Gastrocnemius medialis (tissue), 4 donors: Measurements from ENCODE around the gene B4GALT3. TPM values are rescaled to one million over a fixed set of nuclear protein-coding genes. Genes with fewer than 3 reads are reported as not detected.
A peak's percentile ranks its signal among the peaks of the same experiment; 100 is the strongest.
"Not testable (repeated sequence)": the region's sequence is repeated elsewhere in the genome, so short reads cannot be mapped to it uniquely, and the experiment has no call there.

Source experiments
- ATAC-seq, 2 donors: fragments of 150-250 bp; one replicate each; pipeline ENCODE4 v1.9.1; 2016
- DNase-seq, 2 donors: peaks; one replicate each; pipeline ENCODE4 v3.0.0-alpha.2; 2019
- H3K27ac ChIP-seq, 4 donors: fragments of 200-600 bp; sonication (generic); 1 replicate in 1 of 4; 2 replicates in 3 of 4; pipeline ENCODE4 v1.5.1; 2016 to 2018; ENCODE audit warnings: mild to moderate bottlenecking in 2 of 4, moderate library complexity in 1 of 4
- H3K27me3 ChIP-seq, 3 donors: fragments of 200-600 bp; sonication (generic) in 2 of 3; 1 replicate in 1 of 3; 2 replicates in 2 of 3; pipeline versions ENCODE4 v1.5.1 to v1.6.0; 2016 to 2019; ENCODE audit warnings: mild to moderate bottlenecking in 1 of 3, moderate library complexity in 1 of 3
- H3K36me3 ChIP-seq, 2 donors: fragments of 200-600 bp; sonication (generic) in 1 of 2; one replicate each; pipeline ENCODE4 v1.5.1; 2017 to 2018
- H3K4me1 ChIP-seq, 2 donors: fragments of 200-600 bp; sonication (generic) in 1 of 2; one replicate each; pipeline ENCODE4 v1.5.1; 2016 to 2017; ENCODE audit warnings: mild to moderate bottlenecking in 2 of 2
- H3K4me3 ChIP-seq, 4 donors: fragments of 200-600 bp; sonication (generic) in 3 of 4; 1 replicate in 1 of 4; 2 replicates in 3 of 4; pipeline ENCODE4 v1.5.1; 2016 to 2019; ENCODE audit warnings: mild to moderate bottlenecking in 2 of 4
- H3K9me3 ChIP-seq, 3 donors: fragments of 200-600 bp; sonication (generic) in 2 of 3; 1 replicate in 1 of 3; 2 replicates in 2 of 3; pipeline ENCODE4 v1.5.1; 2016 to 2019
- POLR2A ChIP-seq, 2 donors: fragments of 450-650 bp; IDR thresholded peaks; one replicate each; pipeline ENCODE4 v1.6.1; 2017; ENCODE audit warnings: antibody characterized with exemption in 2 of 2, mild to moderate bottlenecking in 2 of 2, moderate library complexity in 2 of 2
- in situ Hi-C, 4 donors: fragments of 200-750 bp; cut with MboI; loops; one replicate each; pipeline versions ENCODE4 v1.15.0 to v1.8.0; 2017; ENCODE audit warnings: low sequenced_read_pairs in 4 of 4
- intact Hi-C: fragments of 100-400 bp; cut with DNase I; formaldehyde crosslinking; loops from one replicate; pipeline ENCODE4 v1.15.1; 2023; ENCODE audit warnings: low total_unique reads
- total RNA-seq, 4 donors: library from RNA; depleted of rRNA; stranded (reverse); fragments of >200 nt; gene quantifications; one replicate each; pipeline versions ENCODE4 v1.1.0 to v1.2.3, GENCODE V29; 2016
- TF ChIP-seq, protein P1 (sequence below), 5 experiments: fragments of 450-650 bp in 3 of 5; fragments of 200-600 bp in 2 of 5; sonication (generic) in 2 of 5; IDR thresholded peaks in 4 of 5; conservative IDR thresholded peaks in 1 of 5; 1 replicate in 4 of 5; 2 replicates in 1 of 5; pipeline ENCODE4 v1.5.1; 2016 to 2019; ENCODE audit warnings: antibody characterized with exemption in 5 of 5, mild to moderate bottlenecking in 3 of 5, moderate library complexity in 3 of 5

B4GALT3 gene
- total RNA-seq, 4 donors from 2014 or later: 35.5 to 47.7 (median 43.7) TPM

DNA sequence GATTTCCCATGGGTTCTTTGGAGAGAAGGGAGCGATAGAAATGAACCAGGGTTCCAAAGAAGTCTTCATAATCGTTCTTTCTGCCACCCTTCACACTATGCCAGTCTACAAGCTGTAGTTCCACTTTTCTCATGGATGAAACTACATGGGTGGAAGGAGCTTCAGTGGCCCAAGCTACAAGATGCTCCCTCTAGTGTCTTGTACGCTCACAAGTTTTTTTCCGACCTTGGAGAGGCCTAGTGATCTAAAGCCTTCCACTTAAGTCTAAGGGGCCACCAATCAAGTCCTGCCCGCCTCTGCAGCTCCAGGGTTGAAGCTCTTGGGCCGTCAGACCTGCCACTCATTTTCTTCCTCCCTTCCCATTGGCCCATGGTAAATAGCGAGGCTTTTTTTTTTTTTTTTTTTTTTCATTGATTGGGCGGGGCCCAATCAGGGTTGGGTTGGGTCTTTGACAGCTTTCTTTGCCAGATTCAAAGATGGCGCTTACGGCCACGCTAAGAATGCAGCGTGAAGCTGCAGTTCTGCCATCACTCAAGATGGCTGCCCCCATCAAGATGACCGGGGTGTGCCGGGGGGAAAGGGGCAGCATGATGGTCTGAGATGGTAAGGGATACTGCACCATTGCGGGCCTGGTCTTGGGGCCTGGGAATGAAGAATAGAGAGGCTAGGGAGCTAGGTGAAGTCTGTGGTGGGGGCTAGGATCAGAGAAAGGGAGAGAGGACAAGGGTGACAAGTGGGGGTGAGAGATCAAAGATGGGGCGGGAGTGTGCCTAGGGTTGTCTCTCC is 48.4 kb upstream of the B4GALT3 start, which contains the start of gene TOMM40L:
TOMM40L (plus strand) TSS at position 527 of the 786 bp plus-strand sequence. CDS start 430 bp downstream, outside the sequence.
- DNase-seq: peak; percentile 95 to 98
- H3K27ac ChIP-seq: peak within 1 kb of the TSS; percentile 76 to 92 (median 90)
- in situ Hi-C loops (loop anchor here (5.0 to 10.0 kb wide), 5 partner anchors 51 to 162 kb away; partner anchors contain the start of genes B4GALT3 (in 1 of the 4) and SDHC (in 1 of the 4)), intact Hi-C loops (loop anchor here (1.0 to 5.0 kb wide), 7 partner anchors 16 to 108 kb away; partner anchors contain the start of genes DEDD, NDUFS2, NIT1 and PFDN2)
- H3K4me1 ChIP-seq: peaks cover 14 to 21% of the 10 kb centered on the region in 2 donors
- H3K9me3 ChIP-seq: no peaks in the 10 kb centered on the region
- no peaks in the 10 kb centered on the region for H3K27me3 ChIP-seq
- H3K4me3 ChIP-seq: peak within 1 kb of the TSS; percentile 62 to 93 (median 87)
- peaks cover 0 to 28% of the 10 kb centered on the region in 2 donors for H3K36me3 ChIP-seq
- peak; percentile 96 to 98 for ATAC-seq
- peak; percentile 21 to 27 for TF ChIP-seq POLR2A (IDR thresholded peaks at IDR 0.05)
- TF ChIP-seq, protein P1, sequence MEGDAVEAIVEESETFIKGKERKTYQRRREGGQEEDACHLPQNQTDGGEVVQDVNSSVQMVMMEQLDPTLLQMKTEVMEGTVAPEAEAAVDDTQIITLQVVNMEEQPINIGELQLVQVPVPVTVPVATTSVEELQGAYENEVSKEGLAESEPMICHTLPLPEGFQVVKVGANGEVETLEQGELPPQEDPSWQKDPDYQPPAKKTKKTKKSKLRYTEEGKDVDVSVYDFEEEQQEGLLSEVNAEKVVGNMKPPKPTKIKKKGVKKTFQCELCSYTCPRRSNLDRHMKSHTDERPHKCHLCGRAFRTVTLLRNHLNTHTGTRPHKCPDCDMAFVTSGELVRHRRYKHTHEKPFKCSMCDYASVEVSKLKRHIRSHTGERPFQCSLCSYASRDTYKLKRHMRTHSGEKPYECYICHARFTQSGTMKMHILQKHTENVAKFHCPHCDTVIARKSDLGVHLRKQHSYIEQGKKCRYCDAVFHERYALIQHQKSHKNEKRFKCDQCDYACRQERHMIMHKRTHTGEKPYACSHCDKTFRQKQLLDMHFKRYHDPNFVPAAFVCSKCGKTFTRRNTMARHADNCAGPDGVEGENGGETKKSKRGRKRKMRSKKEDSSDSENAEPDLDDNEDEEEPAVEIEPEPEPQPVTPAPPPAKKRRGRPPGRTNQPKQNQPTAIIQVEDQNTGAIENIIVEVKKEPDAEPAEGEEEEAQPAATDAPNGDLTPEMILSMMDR (IDR thresholded peaks at IDR 0.05 in 4 of 5, conservative IDR thresholded peaks at IDR 0.05 in 1 of 5): peak; percentile 47 to 64 (median 53)

DNA sequence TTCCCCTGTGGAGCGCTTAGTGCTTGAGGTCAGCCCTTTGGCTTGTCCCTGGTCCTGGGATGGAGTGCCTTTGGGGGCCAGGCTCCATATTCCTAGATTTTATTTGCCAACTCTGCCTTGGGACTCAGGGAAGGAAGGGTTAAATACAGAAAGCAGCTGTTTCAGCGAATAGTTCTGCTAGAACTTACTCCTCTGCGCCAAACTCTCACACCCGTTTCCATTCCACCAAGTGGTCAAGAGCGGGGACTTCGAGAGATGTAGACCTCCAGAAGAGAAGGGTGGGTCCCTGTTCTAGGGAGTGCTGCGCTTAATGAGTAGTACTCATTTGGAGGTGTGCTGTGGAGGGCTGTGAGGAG is 47.8 kb upstream of the B4GALT3 start:
- intact Hi-C loops: loop anchor here (1.0 to 5.0 kb wide), 3 partner anchors 16 to 108 kb away; partner anchors contain the start of genes NIT1 and PFDN2
- H3K9me3 ChIP-seq: no peaks in the 10 kb centered on the region
- in situ Hi-C loops: loop anchor here (5.0 to 10.0 kb wide), 5 partner anchors 50 to 162 kb away; partner anchors contain the start of genes B4GALT3 (in 1 of the 4) and SDHC (in 1 of the 4)
- peaks cover 14 to 21% of the 10 kb centered on the region in 2 donors for H3K4me1 ChIP-seq
- peak in 1 of 2 donors; percentile 0 for ATAC-seq
- H3K27ac ChIP-seq: peak overlapping the region; percentile 68 to 92 (median 80)
- H3K4me3 ChIP-seq: peak overlapping the region in 3 of 4 donors; percentile 15 to 93 (median 24)
- no peak for DNase-seq
- TF ChIP-seq, protein P1 (IDR thresholded peaks at IDR 0.05 in 4 of 5, conservative IDR thresholded peaks at IDR 0.05 in 1 of 5): no peak
- no peak for TF ChIP-seq POLR2A (IDR thresholded peaks at IDR 0.05)
- H3K27me3 ChIP-seq: no peaks in the 10 kb centered on the region
- H3K36me3 ChIP-seq: peaks cover 0 to 22% of the 10 kb centered on the region in 2 donors

DNA sequence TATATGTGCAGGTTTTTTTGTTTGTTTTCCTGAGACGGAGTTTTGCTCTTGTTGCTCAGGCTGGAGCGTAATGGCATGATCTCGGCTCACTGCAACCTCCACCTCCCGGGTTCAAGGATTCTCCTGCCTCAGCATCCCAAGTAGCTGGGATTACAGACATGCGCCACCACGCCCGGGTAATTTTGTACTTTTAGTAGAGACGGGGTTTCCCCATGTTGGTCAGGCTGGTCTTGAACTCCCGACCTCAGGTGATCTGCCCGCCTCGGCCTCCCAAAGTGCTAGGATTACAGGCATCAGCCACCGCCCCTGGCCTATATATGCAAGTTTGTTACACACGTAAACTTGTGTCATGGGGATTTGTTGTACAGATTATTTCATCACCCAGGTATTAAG is 47.4 kb upstream of the B4GALT3 start:
- Histone ChIP-seq H3K36me3 (peaks cover 0 to 18% of the 10 kb centered on the region in 2 donors), H3K4me1 (peaks cover 14 to 21% of the 10 kb centered on the region in 2 donors), H3K27ac (peak overlapping the region in 2 of 4 donors; percentile 68 to 84)
- DNase-seq, H3K27me3 ChIP-seq, H3K4me3 ChIP-seq, H3K9me3 ChIP-seq, ATAC-seq: not testable (repeated sequence)
- intact Hi-C loops (loop anchor here (1.0 to 5.0 kb wide), 3 partner anchors 15 to 107 kb away; partner anchors contain the start of genes NIT1 and PFDN2), in situ Hi-C loops (loop anchor here (5.0 to 25.0 kb wide), 6 partner anchors 50 to 513 kb away; partner anchors contain the start of genes DUSP12 (in 2 of the 4), B4GALT3 (in 1 of the 4) and SDHC (in 1 of the 4))

DNA sequence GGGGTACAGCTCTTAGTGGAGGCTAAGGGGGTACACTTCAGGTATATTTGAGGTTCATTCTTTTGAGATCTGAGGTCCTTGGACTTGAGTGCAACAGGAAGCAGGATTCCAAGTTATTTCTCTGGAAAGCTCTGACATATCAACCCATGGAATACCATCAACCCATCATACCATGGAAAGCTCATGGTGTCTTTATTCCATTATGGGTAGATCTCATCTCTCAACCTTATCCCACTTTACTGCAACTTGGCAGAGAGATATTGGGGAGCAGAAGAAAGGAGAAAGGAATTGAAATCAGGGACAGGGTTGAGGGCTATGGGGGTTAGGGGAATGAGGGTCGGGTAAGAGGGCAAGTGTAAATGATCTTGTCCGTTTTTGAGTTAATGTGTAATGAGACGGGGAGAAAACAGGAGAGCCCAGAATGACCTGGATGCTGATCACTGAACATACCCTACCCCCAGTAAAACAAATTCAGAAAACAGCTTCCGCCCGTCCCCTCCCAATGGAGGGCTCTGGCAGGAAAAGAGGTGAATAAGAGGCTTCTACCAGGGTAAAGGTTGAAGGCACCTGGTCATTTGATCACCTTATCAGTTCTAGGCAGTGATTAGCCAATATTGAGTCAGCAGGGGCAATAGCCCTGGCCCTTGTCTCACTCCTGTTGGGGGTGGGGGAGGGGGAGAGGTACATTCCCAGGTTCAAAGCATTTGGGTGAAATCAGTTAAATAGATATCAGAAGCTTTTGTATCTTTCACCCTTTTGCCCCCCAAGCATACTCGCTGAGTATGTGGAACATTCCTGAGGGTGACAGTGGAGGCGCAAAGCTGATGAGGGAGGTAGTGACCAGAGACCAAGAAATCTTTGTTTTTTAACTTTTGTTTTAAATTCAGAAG is 46.7 kb upstream of the B4GALT3 start:
- H3K9me3 ChIP-seq: no peaks in the 10 kb centered on the region
- intact Hi-C loops: loop anchor here (2.0 kb wide), 1 partner anchor 31 kb away; no protein-coding TSS in a partner anchor

More for the DNA sequence above, 46.7 kb upstream of the B4GALT3 start:
- in situ Hi-C loops: loop anchor here (10.0 to 25.0 kb wide), 4 partner anchors 49 to 513 kb away; partner anchors contain the start of genes DUSP12 (in 2 of the 4), B4GALT3 (in 1 of the 4) and SDHC (in 1 of the 4)
- H3K4me3 ChIP-seq: no peak overlapping the region
- ATAC-seq (no peak), DNase-seq (no peak)
- H3K27me3 ChIP-seq: no peaks in the 10 kb centered on the region
- no peak overlapping the region for H3K27ac ChIP-seq
- H3K36me3 ChIP-seq: peaks cover 0 to 11% of the 10 kb centered on the region in 2 donors
- TF ChIP-seq, protein P1 (IDR thresholded peaks at IDR 0.05 in 4 of 5, conservative IDR thresholded peaks at IDR 0.05 in 1 of 5): no peak
- TF ChIP-seq POLR2A (IDR thresholded peaks at IDR 0.05): no peak
- H3K4me1 ChIP-seq: peaks cover 14 to 21% of the 10 kb centered on the region in 2 donors
